CD4-positive, CD25-positive, alpha-beta regulatory T cell (primary cell): ENCODE results near the gene SRP9. TPM values are rescaled to one million over a fixed set of nuclear protein-coding genes. Genes with fewer than 3 reads are reported as not detected.
"Not testable (repeated sequence)": the region's sequence is repeated elsewhere in the genome, so short reads cannot be mapped to it uniquely, and the experiment has no call there.

Experiments
- ATAC-seq, 2 donors: fragments of 150-1000 bp; cut with Tn5 transposase; one replicate each; pipeline ENCODE4 v1.10.0; 2021; ENCODE audit warnings: low read depth in 2 of 2, moderate number of reproducible peaks in 2 of 2, moderate library complexity in 1 of 2
- DNase-seq, 3 donors: peaks; one replicate each; pipeline versions ENCODE4 v3.0.0 to v3.0.0-alpha.2; 2012 to 2022; ENCODE audit warnings: mixed read lengths in 1 of 3
- H3K27ac ChIP-seq: one replicate; pipeline ENCODE4 v1.7.0; 2013; ENCODE audit warnings: mild to moderate bottlenecking, low read length; ENCODE audit not compliant: insufficient read depth, poor library complexity, severe bottlenecking
- H3K27me3 ChIP-seq: one replicate; pipeline ENCODE4 v1.7.0; 2013; ENCODE audit warnings: low read length; ENCODE audit not compliant: control insufficient read depth, insufficient read depth
- H3K36me3 ChIP-seq: one replicate; pipeline ENCODE4 v1.7.0; 2013; ENCODE audit warnings: mild to moderate bottlenecking, low read length, moderate library complexity; ENCODE audit not compliant: control insufficient read depth, insufficient read depth
- H3K4me1 ChIP-seq: 2 replicates; pipeline ENCODE4 v1.7.0; 2013; ENCODE audit warnings: mild to moderate bottlenecking, low read length; ENCODE audit not compliant: insufficient read depth, control insufficient read depth, poor library complexity, severe bottlenecking
- H3K4me3 ChIP-seq: one replicate; pipeline ENCODE4 v1.7.0; 2013; ENCODE audit warnings: low read depth, mild to moderate bottlenecking, low read length, moderate library complexity
- H3K9me3 ChIP-seq, 2 experiments: 1 replicate in 1 of 2; 2 replicates in 1 of 2; pipeline ENCODE4 v1.7.0; 2013; ENCODE audit warnings: low read length in 2 of 2, mild to moderate bottlenecking in 1 of 2, moderate library complexity in 1 of 2; ENCODE audit not compliant: control insufficient read depth in 2 of 2
- H3K27ac Mint-ChIP-seq, 3 donors: one replicate each; pipeline ENCODE4 v1.8.0; 2020 to 2022; ENCODE audit warnings: mild to moderate bottlenecking in 3 of 3, mixed read lengths in 3 of 3, moderate library complexity in 2 of 3
- H3K27me3 Mint-ChIP-seq: one replicate; pipeline ENCODE4 v1.8.0; 2022; ENCODE audit warnings: mild to moderate bottlenecking, mixed read lengths
- H3K36me3 Mint-ChIP-seq: one replicate; pipeline ENCODE4 v1.8.0; 2020; ENCODE audit warnings: mixed read lengths
- H3K4me1 Mint-ChIP-seq, 4 donors: one replicate each; pipeline ENCODE4 v1.8.0; 2020 to 2022; ENCODE audit warnings: mixed read lengths in 4 of 4, mild to moderate bottlenecking in 1 of 4
- H3K4me3 Mint-ChIP-seq, 4 donors: one replicate each; pipeline ENCODE4 v1.8.0; 2020 to 2022; ENCODE audit warnings: mild to moderate bottlenecking in 4 of 4, mixed read lengths in 4 of 4, moderate library complexity in 3 of 4
- H3K9me3 Mint-ChIP-seq, 7 donors: one replicate each; pipeline ENCODE4 v1.8.0; 2020 to 2022; ENCODE audit warnings: mixed read lengths in 7 of 7, mild to moderate bottlenecking in 3 of 7, moderate library complexity in 2 of 7
- polyA plus RNA-seq, 4 donors: library from polyadenylated mRNA; unstranded; fragments of 300-500 nt; fragmentation: Illumina TruSeq; gene quantifications; one replicate each; pipeline ENCODE4 v1.2.3, GENCODE V29; 2021
- total RNA-seq: library from RNA; stranded (reverse); gene quantifications from one replicate; pipeline ENCODE4 v1.2.3, GENCODE V29; 2022

The SRP9 gene
- total and polyA plus RNA-seq, 5 donors from 2014 or later: 76.7 to 367 (median 340) TPM

GRCh38 chr1:225774281-225775147 is 3.1 kb upstream of the SRP9 start:
- Histone ChIP-seq H3K9me3 (no peaks in the 10 kb centered on the region), H3K4me1 (peaks cover 29% of the 10 kb centered on the region), H3K36me3 (peaks cover 1% of the 10 kb centered on the region), H3K27me3 (no peaks in the 10 kb centered on the region), H3K4me3 (no peak overlapping the region), H3K27ac (no peak overlapping the region)
- peaks cover 10% of the 10 kb centered on the region for H3K36me3 Mint-ChIP-seq
- DNase-seq: no peak
- no peak overlapping the region for H3K4me3 Mint-ChIP-seq
- H3K9me3 Mint-ChIP-seq: peaks cover 0 to 2% (median 0%) of the 10 kb centered on the region in 7 donors
- H3K27ac Mint-ChIP-seq: peak overlapping the region in 1 of 3 donors; percentile 23
- H3K4me1 Mint-ChIP-seq: peaks cover 0 to 31% (median 6%) of the 10 kb centered on the region in 4 donors
- no peak for ATAC-seq
- H3K27me3 Mint-ChIP-seq: peaks cover 2% of the 10 kb centered on the region

GRCh38 chr1:225776294-225776693 is 1.3 kb upstream of the SRP9 start:
- ATAC-seq: no peak
- Histone ChIP-seq H3K36me3 (peaks cover 15% of the 10 kb centered on the region), H3K9me3 (no peaks in the 10 kb centered on the region), H3K27ac (peak overlapping the region; percentile 99), H3K27me3 (no peaks in the 10 kb centered on the region), H3K4me3 (peak overlapping the region; percentile 73), H3K4me1 (peaks cover 47% of the 10 kb centered on the region)
- Mint-ChIP-seq H3K4me1 (peaks cover 6 to 48% (median 19%) of the 10 kb centered on the region in 4 donors), H3K36me3 (peaks cover 20% of the 10 kb centered on the region), H3K9me3 (peaks cover 0 to 1% (median 0%) of the 10 kb centered on the region in 7 donors), H3K27me3 (no peaks in the 10 kb centered on the region), H3K27ac (no peak overlapping the region), H3K4me3 (no peak overlapping the region)
- no peak for DNase-seq

- H3K27me3 Mint-ChIP-seq: no peaks in the 10 kb centered on the region
- H3K9me3 Mint-ChIP-seq: peaks cover 0 to 1% (median 0%) of the 10 kb centered on the region in 7 donors
- peaks cover 6 to 53% (median 22%) of the 10 kb centered on the region in 4 donors for H3K4me1 Mint-ChIP-seq
- DNase-seq (no peak), ATAC-seq (peak; percentile 4 to 6)
- H3K36me3 ChIP-seq: peaks cover 15% of the 10 kb centered on the region
- peak overlapping the region; percentile 99 for H3K27ac ChIP-seq
- no peaks in the 10 kb centered on the region for H3K27me3 ChIP-seq
- no peaks in the 10 kb centered on the region for H3K9me3 ChIP-seq
- peaks cover 51% of the 10 kb centered on the region for H3K4me1 ChIP-seq
- no peak overlapping the region for H3K27ac Mint-ChIP-seq
- H3K4me3 ChIP-seq: peak overlapping the region; percentile 73
- no peak overlapping the region for H3K4me3 Mint-ChIP-seq
- peaks cover 20% of the 10 kb centered on the region for H3K36me3 Mint-ChIP-seq
Measured at GRCh38 chr1:225777058-225777582, 506 bp upstream of the SRP9 start.

- H3K9me3 ChIP-seq: no peaks in the 10 kb centered on the region
- no peak overlapping the region for H3K4me3 Mint-ChIP-seq
- DNase-seq: no peak
- peaks cover 6 to 60% (median 29%) of the 10 kb centered on the region in 4 donors for H3K4me1 Mint-ChIP-seq
- ATAC-seq: no peak
- H3K27ac ChIP-seq: peak overlapping the region; percentile 99
- H3K27me3 ChIP-seq: no peaks in the 10 kb centered on the region
- H3K9me3 Mint-ChIP-seq: peaks cover 0 to 1% (median 0%) of the 10 kb centered on the region in 7 donors
- H3K4me3 ChIP-seq: peak overlapping the region; percentile 99
- no peaks in the 10 kb centered on the region for H3K27me3 Mint-ChIP-seq
- H3K36me3 ChIP-seq: peaks cover 23% of the 10 kb centered on the region
- no peak overlapping the region for H3K27ac Mint-ChIP-seq
- peaks cover 26% of the 10 kb centered on the region for H3K36me3 Mint-ChIP-seq
- peaks cover 57% of the 10 kb centered on the region for H3K4me1 ChIP-seq
Measured at GRCh38 chr1:225778337-225778669, 677 bp downstream of the SRP9 start.

GRCh38 chr1:225779165-225779564 is 1.5 kb downstream of the SRP9 start:
- not testable (repeated sequence) for H3K9me3 Mint-ChIP-seq, H3K27me3 Mint-ChIP-seq, H3K27me3 ChIP-seq, H3K9me3 ChIP-seq, H3K4me3 Mint-ChIP-seq, H3K27ac Mint-ChIP-seq, ATAC-seq
- Mint-ChIP-seq H3K36me3 (peaks cover 28% of the 10 kb centered on the region), H3K4me1 (peaks cover 13 to 61% (median 35%) of the 10 kb centered on the region in 4 donors)
- Histone ChIP-seq H3K4me3 (peak overlapping the region; percentile 99), H3K4me1 (peaks cover 61% of the 10 kb centered on the region), H3K36me3 (peaks cover 30% of the 10 kb centered on the region), H3K27ac (peak overlapping the region; percentile 99)
- DNase-seq: peak in 1 of 3 donors; percentile 17

GRCh38 chr1:225780134-225780533 is 2.5 kb downstream of the SRP9 start:
- no peak for DNase-seq
- H3K9me3 Mint-ChIP-seq: no peaks in the 10 kb centered on the region
- H3K36me3 ChIP-seq: peaks cover 34% of the 10 kb centered on the region
- H3K9me3 ChIP-seq: no peaks in the 10 kb centered on the region
- H3K4me3 Mint-ChIP-seq: peak overlapping the region in 3 of 4 donors; percentile 39 to 76 (median 62)
- peaks cover 13 to 53% (median 34%) of the 10 kb centered on the region in 4 donors for H3K4me1 Mint-ChIP-seq
- peaks cover 61% of the 10 kb centered on the region for H3K4me1 ChIP-seq
- no peaks in the 10 kb centered on the region for H3K27me3 Mint-ChIP-seq
- ATAC-seq: no peak
- H3K27ac ChIP-seq: peak overlapping the region; percentile 99
- H3K36me3 Mint-ChIP-seq: peaks cover 25% of the 10 kb centered on the region
- H3K27me3 ChIP-seq: no peaks in the 10 kb centered on the region
- peak overlapping the region; percentile 99 for H3K4me3 ChIP-seq
- H3K27ac Mint-ChIP-seq: peak overlapping the region in 1 of 3 donors; percentile 42

GRCh38 chr1:225780630-225781029 is 3.0 kb downstream of the SRP9 start:
- peaks cover 61% of the 10 kb centered on the region for H3K4me1 ChIP-seq
- Mint-ChIP-seq H3K4me3 (peak overlapping the region in 3 of 4 donors; percentile 47 to 71 (median 69)), H3K4me1 (peaks cover 13 to 53% (median 34%) of the 10 kb centered on the region in 4 donors), H3K27ac (peak overlapping the region in 2 of 3 donors; percentile 3 to 70), H3K27me3 (no peaks in the 10 kb centered on the region), H3K9me3 (no peaks in the 10 kb centered on the region), H3K36me3 (peaks cover 25% of the 10 kb centered on the region)
- no peak for DNase-seq
- peak overlapping the region; percentile 99 for H3K4me3 ChIP-seq
- peaks cover 37% of the 10 kb centered on the region for H3K36me3 ChIP-seq
- H3K27me3 ChIP-seq: no peaks in the 10 kb centered on the region
- no peak for ATAC-seq
- H3K9me3 ChIP-seq: no peaks in the 10 kb centered on the region
- peak overlapping the region; percentile 99 for H3K27ac ChIP-seq
